Stomach (tissue), 9 donors: ENCODE results near the gene SFRP4. TPM values are rescaled to one million over a fixed set of nuclear protein-coding genes. Genes with fewer than 3 reads are reported as not detected.

Source experiments
- DNase-seq, 2 donors: peaks; one replicate each; pipeline versions ENCODE4 v3.0.0 to v3.0.0-alpha.2; 2013 to 2019
- H3K27ac ChIP-seq, 5 donors: fragments of 200-600 bp in 4 of 5; sonication (generic) in 4 of 5; one replicate each; pipeline ENCODE4 v1.5.1; 2013 to 2019; ENCODE audit warnings: mild to moderate bottlenecking in 1 of 5, moderate library complexity in 1 of 5
- H3K27me3 ChIP-seq, 3 donors: fragments of 200-600 bp; sonication (generic); one replicate each; pipeline ENCODE4 v1.5.1; 2017 to 2019; ENCODE audit warnings: mixed run types in 1 of 3
- H3K36me3 ChIP-seq, 4 donors: fragments of 200-600 bp; sonication (generic); 1 replicate in 3 of 4; 2 replicates in 1 of 4; pipeline ENCODE4 v1.5.1; 2016 to 2019
- H3K4me1 ChIP-seq, 4 donors: fragments of 200-600 bp; sonication (generic); one replicate each; pipeline ENCODE4 v1.5.1; 2016 to 2019
- H3K4me3 ChIP-seq, 4 donors: fragments of 200-600 bp; sonication (generic) in 3 of 4; one replicate each; pipeline ENCODE4 v1.5.1; 2016 to 2019; ENCODE audit warnings: mild to moderate bottlenecking in 1 of 4
- H3K9me3 ChIP-seq, 4 donors: fragments of 200-600 bp; sonication (generic); one replicate each; pipeline ENCODE4 v1.5.1; 2016 to 2019
- CTCF ChIP-seq, 7 experiments: fragments of 450-650 bp in 4 of 7; fragments of 200-600 bp in 3 of 7; sonication (generic) in 3 of 7; IDR thresholded peaks; one replicate each; pipeline ENCODE4 v1.5.1; 2016 to 2019; ENCODE audit warnings: antibody characterized with exemption in 7 of 7, control low read depth in 2 of 7, mild to moderate bottlenecking in 1 of 7
- EP300 ChIP-seq: sonication (generic); formaldehyde crosslinking; IDR thresholded peaks from one replicate; pipeline ENCODE4 v1.6.1; 2017; ENCODE audit warnings: antibody characterized with exemption
- POLR2A ChIP-seq, 4 donors: fragments of 450-650 bp; IDR thresholded peaks; one replicate each; pipeline ENCODE4 v1.6.1; 2016; ENCODE audit warnings: antibody characterized with exemption in 4 of 4, control low read depth in 2 of 4, mild to moderate bottlenecking in 1 of 4, moderate library complexity in 1 of 4
- POLR2AphosphoS5 ChIP-seq, 3 donors: sonication (generic); formaldehyde crosslinking; IDR thresholded peaks; one replicate each; pipeline ENCODE4 v1.6.1; 2016; ENCODE audit warnings: antibody characterized with exemption in 3 of 3
- WGBS, 5 donors: extraction: QIAGEN DNeasy Blood & Tissue Kit in 3 of 5; methylation state at CpG; one replicate each; pipeline versions ENCODE4 v1.1.5 to v1.1.7; 2013 to 2018; 5-methylcytosine and 5-hydroxymethylcytosine counted together
- intact Hi-C: fragments of 100-400 bp; cut with DNase I; formaldehyde crosslinking; loops from one replicate; pipeline ENCODE4 v1.15.1; 2023; ENCODE audit warnings: low total_unique reads
- polyA plus RNA-seq, 3 donors: library from polyadenylated mRNA; stranded (reverse); fragments of 200-250 nt; gene quantifications; one replicate each; pipeline ENCODE4 v1.2.3, GENCODE V29; 2013
- total RNA-seq, 5 donors: library from RNA; depleted of rRNA; stranded (reverse); fragments of >200 nt; gene quantifications; one replicate each; pipeline versions ENCODE4 v1.1.0 to v1.2.3, GENCODE V29; 2014 to 2016
- donor health status: healthy with polysubstance abuse.
- donor health status: Bipolar disorder and iron deficiency.
- donor health status: healthy.

The SFRP4 gene
- total and polyA plus RNA-seq, 8 donors = 0.29 to 7.9 (median 0.45) TPM; not detected in 3

GRCh38 chr7:37942934-37943610 is 26.5 kb upstream of the SFRP4 start:
- H3K9me3 ChIP-seq = peaks cover 0 to 13% (median 0%) of the 10 kb centered on the region in 4 donors
- intact Hi-C loops = no loop called here
- H3K27me3 ChIP-seq = no peaks in the 10 kb centered on the region
- H3K4me3 ChIP-seq = no peak overlapping the region
- 36 to 48% (median 39%) methylated on average over 12 of the region's 12 CpGs for WGBS, 5 donors
- H3K27ac ChIP-seq = peak overlapping the region in 3 of 5 donors; percentile 36 to 52 (median 42)
- TF ChIP-seq POLR2AphosphoS5 (IDR thresholded peaks at IDR 0.05) (no peak), EP300 (no peak), CTCF (IDR thresholded peaks at IDR 0.05) (no peak), POLR2A (IDR thresholded peaks at IDR 0.05) (no peak)
- no peaks in the 10 kb centered on the region for H3K36me3 ChIP-seq
- peak in 1 of 2 donors; percentile 56 for DNase-seq
- H3K4me1 ChIP-seq = peaks cover 0 to 19% (median 6%) of the 10 kb centered on the region in 4 donors

GRCh38 chr7:37933018-37933566 is 16.5 kb upstream of the SFRP4 start:
- intact Hi-C loops = no loop called here

GRCh38 chr7:37932543-37932942 is 15.9 kb upstream of the SFRP4 start:
- WGBS, 5 donors = 72 to 80% (median 76%) methylated on average over 2 of the region's 2 CpGs
- Histone ChIP-seq H3K27me3 (no peaks in the 10 kb centered on the region), H3K4me1 (no peaks in the 10 kb centered on the region), H3K27ac (no peak overlapping the region), H3K4me3 (no peak overlapping the region), H3K9me3 (peaks cover 0 to 7% (median 0%) of the 10 kb centered on the region in 4 donors), H3K36me3 (no peaks in the 10 kb centered on the region)
- TF ChIP-seq CTCF (IDR thresholded peaks at IDR 0.05) = no peak
- TF ChIP-seq EP300 = no peak
- no peak for TF ChIP-seq POLR2A (IDR thresholded peaks at IDR 0.05)
- no peak for TF ChIP-seq POLR2AphosphoS5 (IDR thresholded peaks at IDR 0.05)
- no peak for DNase-seq
- intact Hi-C loops = no loop called here

More at GRCh38 chr7:37933018-37933566, 16.5 kb upstream of the SFRP4 start:
- WGBS, 5 donors = 80 to 92% (median 86%) methylated on average over 9 of the region's 9 CpGs
- peaks cover 0 to 9% (median 0%) of the 10 kb centered on the region in 4 donors for H3K9me3 ChIP-seq
- no peaks in the 10 kb centered on the region for H3K36me3 ChIP-seq
- no peak overlapping the region for H3K27ac ChIP-seq
- H3K4me3 ChIP-seq = no peak overlapping the region
- no peak for TF ChIP-seq POLR2AphosphoS5 (IDR thresholded peaks at IDR 0.05)
- TF ChIP-seq POLR2A (IDR thresholded peaks at IDR 0.05) = no peak
- no peak for TF ChIP-seq CTCF (IDR thresholded peaks at IDR 0.05)
- no peak for TF ChIP-seq EP300
- no peak for DNase-seq
- no peaks in the 10 kb centered on the region for H3K27me3 ChIP-seq
- H3K4me1 ChIP-seq = no peaks in the 10 kb centered on the region

GRCh38 chr7:37930226-37930948 is 13.8 kb upstream of the SFRP4 start:
- H3K9me3 ChIP-seq = peaks cover 3 to 12% (median 7%) of the 10 kb centered on the region in 4 donors
- no peak overlapping the region for H3K27ac ChIP-seq
- no peaks in the 10 kb centered on the region for H3K4me1 ChIP-seq
- H3K36me3 ChIP-seq = no peaks in the 10 kb centered on the region
- H3K27me3 ChIP-seq = no peaks in the 10 kb centered on the region
- no peak for DNase-seq
- 73 to 84% (median 82%) methylated on average over 5 of the region's 5 CpGs for WGBS, 5 donors
- intact Hi-C loops = no loop called here
- TF ChIP-seq POLR2AphosphoS5 (IDR thresholded peaks at IDR 0.05) (no peak), EP300 (no peak), CTCF (IDR thresholded peaks at IDR 0.05) (no peak), POLR2A (IDR thresholded peaks at IDR 0.05) (no peak)
- H3K4me3 ChIP-seq = no peak overlapping the region
